Mucosa of stomach (tissue), 1 donor: ENCODE measurements around the gene ATAD2B.

Source experiments
- H3K27me3 ChIP-seq: one replicate; pipeline ENCODE4 v1.7.0; 2013; ENCODE audit warnings: mild to moderate bottlenecking, low read length; ENCODE audit not compliant: control insufficient read depth, insufficient read depth
- H3K36me3 ChIP-seq: one replicate; pipeline ENCODE4 v1.7.0; 2013; ENCODE audit warnings: low read length; ENCODE audit not compliant: control insufficient read depth, insufficient read depth
- H3K4me1 ChIP-seq: one replicate; pipeline ENCODE4 v1.7.0; 2013; ENCODE audit warnings: mild to moderate bottlenecking, low read length; ENCODE audit not compliant: control insufficient read depth, insufficient read depth
- H3K4me3 ChIP-seq: one replicate; pipeline ENCODE4 v1.7.0; 2013; ENCODE audit warnings: low read length
- H3K9ac ChIP-seq: one replicate; pipeline ENCODE4 v1.7.0; 2013; ENCODE audit warnings: mild to moderate bottlenecking, low read length, moderate library complexity
- H3K9me3 ChIP-seq: one replicate; pipeline ENCODE4 v1.7.0; 2013; ENCODE audit warnings: mild to moderate bottlenecking, low read length, moderate library complexity; ENCODE audit not compliant: control insufficient read depth
- donor health status: Pancreatic carcinoma.

ATAD2B gene

DNA sequence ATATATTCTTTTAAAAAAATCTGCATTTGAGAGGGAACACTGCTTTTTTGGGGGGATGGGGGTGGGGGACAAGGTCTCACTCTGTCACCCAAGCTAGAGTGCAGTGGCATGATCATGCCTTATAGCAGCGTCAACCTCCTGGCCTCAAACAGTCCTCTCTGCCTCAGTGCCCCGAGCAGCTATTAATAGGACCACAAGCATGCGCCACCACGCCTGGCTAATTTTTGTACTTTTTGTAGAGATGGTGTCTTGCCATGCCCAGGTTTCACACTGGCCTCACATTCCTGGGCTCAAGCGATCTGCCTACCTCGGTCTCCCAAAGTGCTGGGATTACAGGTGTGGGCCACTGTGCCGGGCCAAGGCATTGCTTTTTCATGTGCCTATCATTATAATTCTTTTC is 154.2 kb downstream of the ATAD2B start:
- Histone ChIP-seq H3K4me1 (no peaks in the 10 kb centered on the region), H3K9me3 (no peaks in the 10 kb centered on the region), H3K27me3 (no peaks in the 10 kb centered on the region), H3K36me3 (peaks cover 7% of the 10 kb centered on the region), H3K9ac (no peak overlapping the region), H3K4me3 (no peak overlapping the region)

DNA sequence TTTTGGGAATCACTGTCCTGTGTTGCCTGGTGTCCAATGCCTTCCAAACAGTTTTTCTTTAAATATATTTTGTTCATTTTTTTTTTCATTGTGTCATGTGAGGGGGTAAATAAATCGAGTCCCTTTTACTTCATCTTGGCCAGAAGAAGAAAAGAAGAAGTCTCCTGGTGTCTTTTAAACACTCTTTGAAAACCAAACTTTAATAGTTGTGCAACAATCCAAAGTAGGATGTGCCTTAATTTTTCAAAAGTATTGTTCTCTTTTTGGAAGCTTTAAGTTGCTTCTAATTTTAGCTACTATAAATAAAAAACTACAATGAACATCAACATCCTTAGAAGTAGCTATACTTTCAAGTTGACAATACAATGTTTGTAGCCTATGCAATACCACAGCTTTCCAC is 154.9 kb downstream of the ATAD2B start:
- H3K36me3 ChIP-seq: peaks cover 7% of the 10 kb centered on the region
- H3K4me1 ChIP-seq: no peaks in the 10 kb centered on the region
- no peak overlapping the region for H3K9ac ChIP-seq
- no peak overlapping the region for H3K4me3 ChIP-seq
- H3K27me3 ChIP-seq: no peaks in the 10 kb centered on the region
- H3K9me3 ChIP-seq: no peaks in the 10 kb centered on the region

DNA sequence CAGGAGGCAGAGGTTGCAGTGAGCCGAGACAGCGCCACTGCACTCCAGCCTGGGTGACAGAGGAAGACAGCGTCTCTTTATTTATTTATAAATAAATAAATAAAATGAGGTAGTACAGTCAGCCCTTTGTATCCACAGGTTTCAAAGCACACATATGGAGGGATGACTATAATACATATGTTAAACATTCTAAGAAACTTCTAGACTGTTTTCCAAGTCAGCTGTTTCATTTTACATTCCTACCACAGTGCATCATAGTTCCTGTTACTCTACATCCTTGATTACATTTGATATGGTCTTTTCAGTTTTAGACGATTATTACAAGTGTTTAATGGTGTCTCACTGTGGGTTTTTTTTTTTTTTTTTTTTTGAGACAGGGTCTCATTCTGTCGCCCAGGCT is 157.6 kb downstream of the ATAD2B start:
- Histone ChIP-seq H3K36me3 (peaks cover 7% of the 10 kb centered on the region), H3K27me3 (no peaks in the 10 kb centered on the region)

DNA sequence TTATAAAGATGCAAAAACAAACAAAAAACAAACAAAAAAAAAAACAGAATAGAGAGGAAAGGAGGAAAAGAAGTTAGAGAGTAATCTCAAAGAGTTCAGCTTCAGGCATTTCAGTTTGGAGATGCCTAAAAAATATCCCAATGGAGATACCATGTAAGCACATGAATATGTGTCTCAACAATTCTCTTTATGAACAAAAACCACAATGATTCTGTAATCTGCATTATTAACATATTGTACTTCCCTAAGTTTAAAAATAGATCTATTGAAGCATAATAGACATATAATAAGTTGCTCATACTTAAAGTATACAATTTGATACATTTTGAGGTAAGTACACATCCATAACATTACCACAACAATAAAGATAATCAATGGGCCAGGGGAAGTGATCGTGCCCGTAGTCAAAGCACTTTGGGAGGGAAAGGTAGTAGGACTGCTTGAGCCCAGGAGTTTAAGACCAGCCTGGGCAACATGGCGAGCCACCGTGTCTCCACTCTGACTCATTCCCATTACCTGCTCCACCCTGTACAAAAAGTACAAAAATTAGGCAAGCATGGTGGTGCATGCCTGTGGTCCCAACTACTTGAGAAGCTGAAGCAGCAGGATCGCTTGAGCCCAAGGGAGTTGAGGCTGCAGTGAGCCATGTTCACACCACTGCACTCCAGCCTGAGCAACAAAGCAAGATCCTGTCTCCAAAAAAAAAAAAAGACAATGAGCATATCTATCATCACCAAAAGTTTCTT is 158.9 kb downstream of the ATAD2B start:
- no peaks in the 10 kb centered on the region for H3K4me1 ChIP-seq
- no peaks in the 10 kb centered on the region for H3K27me3 ChIP-seq
- H3K9ac ChIP-seq: no peak overlapping the region
- H3K4me3 ChIP-seq: no peak overlapping the region
- peaks cover 4% of the 10 kb centered on the region for H3K36me3 ChIP-seq
- H3K9me3 ChIP-seq: no peaks in the 10 kb centered on the region

More for the DNA sequence above, 157.6 kb downstream of the ATAD2B start:
- Histone ChIP-seq H3K4me3 (no peak overlapping the region), H3K9me3 (no peaks in the 10 kb centered on the region), H3K4me1 (no peaks in the 10 kb centered on the region), H3K9ac (no peak overlapping the region)

DNA sequence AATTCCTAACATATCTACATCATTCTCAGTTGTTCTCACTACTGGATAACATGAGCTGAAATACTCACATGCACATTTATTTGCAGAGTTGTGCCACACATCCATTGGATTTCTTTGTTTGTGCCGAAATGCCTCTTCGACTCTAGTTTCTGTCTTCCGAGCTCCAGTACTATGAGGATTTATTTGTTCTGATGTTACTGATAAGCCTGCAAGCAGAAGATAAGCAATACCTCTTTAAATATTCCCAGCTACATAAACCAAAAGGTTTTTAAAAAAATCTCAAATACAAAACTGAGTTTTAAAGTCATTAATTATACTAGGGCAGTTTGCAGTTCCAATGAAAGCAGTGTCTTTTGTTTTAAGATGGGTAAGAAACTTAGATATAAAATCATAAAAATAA is 164.8 kb downstream of the ATAD2B start:
- Histone ChIP-seq H3K9ac (no peak overlapping the region), H3K36me3 (peaks cover 2% of the 10 kb centered on the region), H3K27me3 (no peaks in the 10 kb centered on the region), H3K9me3 (no peaks in the 10 kb centered on the region), H3K4me3 (no peak overlapping the region), H3K4me1 (peaks cover 5% of the 10 kb centered on the region)

DNA sequence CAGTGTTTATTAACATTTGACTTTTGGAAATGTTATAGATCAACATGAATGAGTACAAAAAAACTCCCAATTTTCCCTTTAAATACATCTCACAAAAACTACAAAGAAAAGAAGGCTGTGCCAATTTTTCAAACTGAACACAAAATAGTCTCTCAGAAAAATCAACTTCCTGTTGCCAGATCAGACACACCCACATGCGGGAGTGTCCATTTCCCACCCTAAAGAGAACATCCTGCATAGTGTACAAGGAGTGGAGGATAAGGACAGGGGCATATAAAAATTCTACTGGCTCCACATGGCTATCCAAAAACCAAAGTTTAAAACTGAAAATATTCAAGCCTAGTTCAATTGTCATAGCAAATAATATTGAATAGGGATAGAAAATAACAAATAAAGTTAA is 165.3 kb downstream of the ATAD2B start:
- Histone ChIP-seq H3K27me3 (no peaks in the 10 kb centered on the region), H3K4me1 (peaks cover 5% of the 10 kb centered on the region), H3K36me3 (peaks cover 3% of the 10 kb centered on the region), H3K4me3 (no peak overlapping the region), H3K9ac (no peak overlapping the region), H3K9me3 (no peaks in the 10 kb centered on the region)

DNA sequence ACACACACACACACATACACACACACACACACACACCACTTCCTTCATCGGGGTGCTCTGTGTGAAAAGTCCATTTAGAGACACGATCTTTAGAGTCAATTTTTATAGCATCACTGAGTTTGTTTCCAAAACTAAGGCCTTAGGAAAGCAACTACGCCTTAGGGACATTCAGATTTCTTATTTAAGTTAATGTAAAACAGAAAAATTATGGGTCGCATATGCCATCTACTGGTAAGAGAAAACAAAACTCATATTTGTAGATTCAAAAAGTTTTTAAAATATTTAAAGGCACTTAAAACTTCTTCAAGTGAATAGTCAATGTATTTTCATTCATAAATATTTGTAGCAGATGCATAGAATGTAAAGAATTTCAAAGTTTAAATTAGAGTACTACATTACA is 166.2 kb downstream of the ATAD2B start:
- no peaks in the 10 kb centered on the region for H3K9me3 ChIP-seq
- peaks cover 3% of the 10 kb centered on the region for H3K36me3 ChIP-seq
- peaks cover 5% of the 10 kb centered on the region for H3K4me1 ChIP-seq
- H3K4me3 ChIP-seq: no peak overlapping the region
- no peak overlapping the region for H3K9ac ChIP-seq
- H3K27me3 ChIP-seq: no peaks in the 10 kb centered on the region

DNA sequence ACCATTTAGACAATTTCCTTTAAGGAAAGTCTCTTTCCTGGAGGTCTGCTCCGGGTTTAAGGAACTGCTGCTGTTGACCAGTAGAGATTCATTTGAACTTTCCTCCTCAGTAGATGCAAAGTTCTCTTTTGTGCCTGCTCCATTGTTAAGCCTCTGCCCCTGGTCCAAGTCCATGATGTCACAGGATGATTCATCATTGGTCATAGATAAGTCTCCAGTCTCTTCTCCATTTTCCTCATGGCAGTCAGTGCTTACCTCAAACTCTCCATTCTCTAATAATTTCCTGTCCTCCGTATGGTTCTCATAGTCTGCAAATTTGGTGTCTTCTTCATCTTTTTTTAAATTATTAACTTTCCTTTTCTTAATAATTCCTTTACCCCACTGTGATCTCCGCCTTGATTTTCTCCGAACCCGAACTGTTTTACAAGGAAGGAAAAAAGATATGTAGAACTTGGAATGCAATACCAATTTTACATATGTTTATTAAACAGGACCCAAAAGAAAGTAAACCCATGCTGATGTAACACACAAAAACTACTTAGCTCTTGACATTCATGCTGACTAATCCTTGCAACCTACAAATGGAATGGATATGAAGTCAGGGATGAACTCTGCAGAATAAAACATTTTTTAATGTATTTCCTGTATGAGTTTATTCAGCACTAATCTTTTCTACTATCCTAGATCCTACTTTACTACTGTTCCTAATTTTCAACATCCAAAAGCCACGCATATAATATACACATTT is 169.1 kb downstream of the ATAD2B start:
- H3K9me3 ChIP-seq: no peaks in the 10 kb centered on the region
- H3K36me3 ChIP-seq: peaks cover 3% of the 10 kb centered on the region
- H3K4me1 ChIP-seq: peaks cover 5% of the 10 kb centered on the region
- H3K9ac ChIP-seq: no peak overlapping the region
- H3K4me3 ChIP-seq: no peak overlapping the region
- H3K27me3 ChIP-seq: no peaks in the 10 kb centered on the region

DNA sequence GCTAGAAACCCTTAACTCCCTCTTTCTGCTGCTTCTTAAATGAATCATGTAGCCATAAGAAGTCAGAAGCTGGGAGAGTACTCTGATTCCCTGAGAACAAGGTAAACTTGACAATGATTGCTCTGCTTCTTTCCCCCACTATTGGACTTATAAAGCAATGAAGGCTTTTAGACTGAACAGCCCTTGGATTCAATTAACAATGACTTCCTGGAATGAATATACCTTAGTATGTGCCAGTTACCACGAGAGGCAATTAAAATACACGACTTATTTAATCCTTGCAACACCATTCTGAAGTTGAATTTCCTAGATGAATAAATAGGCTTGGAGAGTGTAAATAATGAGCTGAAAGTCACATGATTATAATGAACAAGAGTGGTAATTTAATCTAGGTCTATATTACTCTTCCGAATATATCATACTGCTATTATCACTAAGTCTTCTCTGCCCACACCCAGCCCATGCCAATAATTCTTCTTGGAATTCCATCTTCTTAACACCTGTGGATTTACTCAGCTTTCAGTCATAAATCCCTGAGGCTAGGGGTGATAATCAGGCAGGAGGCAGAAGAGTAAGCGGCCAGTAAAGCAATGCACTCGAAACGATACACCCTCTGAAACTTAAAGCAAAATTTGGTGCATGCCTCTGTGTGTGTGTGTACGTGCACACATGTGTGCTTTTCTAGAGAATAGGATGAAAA is 170.2 kb downstream of the ATAD2B start:
- H3K9ac ChIP-seq: no peak overlapping the region
- no peak overlapping the region for H3K4me3 ChIP-seq
- H3K4me1 ChIP-seq: peaks cover 5% of the 10 kb centered on the region
- H3K9me3 ChIP-seq: no peaks in the 10 kb centered on the region
- peaks cover 3% of the 10 kb centered on the region for H3K36me3 ChIP-seq
- H3K27me3 ChIP-seq: no peaks in the 10 kb centered on the region

DNA sequence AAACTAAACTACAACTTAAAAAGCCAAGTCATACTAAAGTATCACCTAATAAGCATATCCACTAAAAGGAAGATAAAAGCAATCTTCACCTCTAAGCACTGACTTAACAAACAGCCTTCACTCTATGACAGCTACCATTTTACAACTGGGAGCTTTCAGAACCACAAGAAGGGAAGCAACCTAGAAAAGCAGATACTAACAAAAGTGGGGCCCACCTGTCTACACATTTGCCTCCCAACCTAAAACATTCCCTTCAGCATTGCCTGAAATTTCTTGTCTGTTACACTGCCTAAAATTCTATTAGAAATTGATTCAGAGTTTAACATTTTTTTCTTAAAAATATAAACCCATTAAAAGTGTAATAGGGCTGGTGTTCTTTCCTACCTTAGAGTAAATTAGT is 172.0 kb downstream of the ATAD2B start:
- Histone ChIP-seq H3K4me1 (peaks cover 5% of the 10 kb centered on the region), H3K9ac (no peak overlapping the region), H3K4me3 (no peak overlapping the region), H3K27me3 (no peaks in the 10 kb centered on the region), H3K36me3 (peaks cover 3% of the 10 kb centered on the region), H3K9me3 (no peaks in the 10 kb centered on the region)

DNA sequence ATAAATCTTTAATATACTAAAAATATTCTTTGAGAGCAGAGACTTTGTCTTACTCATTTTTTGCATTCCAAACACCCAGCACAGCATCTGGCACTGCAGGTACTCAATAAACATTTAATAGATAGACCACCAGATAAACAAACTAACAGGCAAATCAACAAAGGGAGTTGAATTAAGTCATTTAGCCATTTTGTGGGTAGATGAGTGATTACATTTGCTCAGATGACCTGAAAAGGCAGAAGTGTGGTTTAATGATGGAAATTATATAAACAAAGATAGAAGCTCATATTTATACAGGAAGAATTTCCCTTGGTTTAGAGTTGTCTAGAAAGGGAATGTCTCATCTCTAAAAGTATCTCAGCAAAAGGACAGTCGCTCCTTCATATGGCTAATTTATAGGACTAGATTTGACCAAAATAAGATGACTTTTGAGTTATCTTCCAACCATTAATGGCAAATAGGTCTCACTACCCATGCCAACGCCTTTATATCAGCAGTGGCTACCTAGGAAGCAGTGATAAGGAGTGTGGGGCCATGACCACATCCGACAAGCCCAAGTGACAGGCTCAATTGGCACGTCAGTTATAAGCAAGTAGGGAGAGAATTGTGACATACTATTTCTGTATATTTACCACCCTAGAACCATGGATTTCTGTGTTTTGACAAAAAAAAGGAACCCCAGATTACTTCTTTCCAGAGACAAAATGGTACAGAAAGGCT is 173.5 kb downstream of the ATAD2B start:
- Histone ChIP-seq H3K4me1 (peaks cover 5% of the 10 kb centered on the region), H3K9me3 (no peaks in the 10 kb centered on the region), H3K27me3 (no peaks in the 10 kb centered on the region), H3K4me3 (no peak overlapping the region), H3K9ac (no peak overlapping the region), H3K36me3 (peaks cover 3% of the 10 kb centered on the region)
